H9 (cell line): ENCODE measurements around the gene NUP205. TPM values are rescaled to one million over a fixed set of nuclear protein-coding genes. Genes with fewer than 3 reads are reported as not detected.

Source experiments
- DNase-seq: peaks from one replicate; pipeline ENCODE4 v3.0.0-alpha.2; 2017
- H2AFZ ChIP-seq: one replicate; pipeline ENCODE4 v1.6.1; 2013; ENCODE audit warnings: mild to moderate bottlenecking, low read length, control low read depth, moderate library complexity
- H2AK5ac ChIP-seq: 2 replicates; pipeline ENCODE4 v1.6.1; 2013; ENCODE audit warnings: low read length, control low read depth, mixed read lengths; ENCODE audit not compliant: insufficient read length
- H2BK120ac ChIP-seq: one replicate; pipeline ENCODE4 v1.6.1; 2013; ENCODE audit warnings: low read depth, mild to moderate bottlenecking, low read length, control low read depth, inconsistent platforms; ENCODE audit not compliant: poor library complexity, severe bottlenecking
- H2BK12ac ChIP-seq: 2 replicates; pipeline ENCODE4 v1.6.1; 2013; ENCODE audit warnings: low read length, control low read depth, mixed read lengths, low read depth; ENCODE audit not compliant: insufficient read length
- H2BK15ac ChIP-seq: 2 replicates; pipeline ENCODE4 v1.6.1; 2013; ENCODE audit warnings: low read depth, low read length, control low read depth
- H2BK20ac ChIP-seq: one replicate; pipeline ENCODE4 v1.6.1; 2013; ENCODE audit warnings: low read depth, mild to moderate bottlenecking, low read length, control low read depth, inconsistent platforms; ENCODE audit not compliant: poor library complexity, severe bottlenecking
- H2BK5ac ChIP-seq: 2 replicates; pipeline ENCODE4 v1.6.1; 2013; ENCODE audit warnings: low read length, control low read depth, mixed read lengths; ENCODE audit not compliant: insufficient read length
- H3K14ac ChIP-seq: 2 replicates; pipeline ENCODE4 v1.6.1; 2013; ENCODE audit warnings: low read length, control low read depth; ENCODE audit not compliant: insufficient read depth
- H3K18ac ChIP-seq: 2 replicates; pipeline ENCODE4 v1.6.1; 2013; ENCODE audit warnings: low read depth, mild to moderate bottlenecking, mixed read lengths, low read length, control low read depth; ENCODE audit not compliant: insufficient read length
- H3K23ac ChIP-seq: 2 replicates; pipeline ENCODE4 v1.6.1; 2013; ENCODE audit warnings: low read length, control low read depth, mixed read lengths, low read depth; ENCODE audit not compliant: insufficient read length
- H3K23me2 ChIP-seq: 2 replicates; pipeline ENCODE4 v1.6.1; 2013; ENCODE audit warnings: low read depth, mild to moderate bottlenecking, mixed read lengths, low read length, control low read depth; ENCODE audit not compliant: insufficient read length, poor library complexity, severe bottlenecking
- H3K27ac ChIP-seq: 2 replicates; pipeline ENCODE4 v1.5.1; 2013; ENCODE audit warnings: low read length, control low read depth, mixed read lengths, low read depth; ENCODE audit not compliant: insufficient read length
- H3K27me3 ChIP-seq: 2 replicates; pipeline ENCODE4 v1.6.1; 2013; ENCODE audit warnings: low read length, control low read depth, inconsistent platforms; ENCODE audit not compliant: insufficient read depth
- H3K4ac ChIP-seq: 2 replicates; pipeline ENCODE4 v1.6.1; 2013; ENCODE audit warnings: low read depth, mild to moderate bottlenecking, control low read depth, inconsistent platforms, low read length, moderate library complexity
- H3K4me1 ChIP-seq: 2 replicates; pipeline ENCODE4 v1.6.1; 2013; ENCODE audit warnings: low read length, control low read depth, inconsistent platforms; ENCODE audit not compliant: insufficient read depth
- H3K4me2 ChIP-seq: 2 replicates; pipeline ENCODE4 v1.6.1; 2013; ENCODE audit warnings: low read length, control low read depth, mixed read lengths; ENCODE audit not compliant: insufficient read length, insufficient read depth
- H3K56ac ChIP-seq: 2 replicates; pipeline ENCODE4 v1.6.1; 2013; ENCODE audit warnings: low read depth, mild to moderate bottlenecking, mixed read lengths, low read length, control low read depth; ENCODE audit not compliant: insufficient read length
- H3K79me1 ChIP-seq: 2 replicates; pipeline ENCODE4 v1.6.1; 2013; ENCODE audit warnings: low read depth, mild to moderate bottlenecking, moderate library complexity, low read length, control low read depth, inconsistent platforms; ENCODE audit not compliant: insufficient read depth, poor library complexity, severe bottlenecking
- H3K79me2 ChIP-seq: 2 replicates; pipeline ENCODE4 v1.6.1; 2013; ENCODE audit warnings: low read length, control low read depth, inconsistent platforms; ENCODE audit not compliant: insufficient read depth
- H3K9ac ChIP-seq: 2 replicates; pipeline ENCODE4 v1.6.1; 2013; ENCODE audit warnings: low read length, control low read depth, mixed read lengths; ENCODE audit not compliant: insufficient read length; ENCODE audit errors: extremely low read depth
- H3K9me3 ChIP-seq: one replicate; pipeline ENCODE4 v1.6.1; 2013; ENCODE audit warnings: low read depth, low read length, inconsistent platforms; ENCODE audit not compliant: control insufficient read depth
- H3T11ph ChIP-seq: one replicate; pipeline ENCODE4 v1.6.1; 2013; ENCODE audit warnings: mild to moderate bottlenecking, low read length, control low read depth, inconsistent platforms
- H4K20me1 ChIP-seq: one replicate; pipeline ENCODE4 v1.6.1; 2013; ENCODE audit not compliant: control insufficient read depth, insufficient read length, insufficient read depth
- H4K5ac ChIP-seq: 2 replicates; pipeline ENCODE4 v1.6.1; 2013; ENCODE audit warnings: low read depth, mild to moderate bottlenecking, mixed read lengths, low read length, control low read depth; ENCODE audit not compliant: insufficient read length
- H4K8ac ChIP-seq: replicated peaks from 2 replicates; pipeline ENCODE4 v1.6.1; 2013; ENCODE audit warnings: low read length, control low read depth, mixed read lengths, low read depth; ENCODE audit not compliant: insufficient read length
- H4K91ac ChIP-seq: 2 replicates; pipeline ENCODE4 v1.6.1; 2013; ENCODE audit warnings: low read depth, mild to moderate bottlenecking, moderate library complexity, mixed read lengths, low read length, control low read depth; ENCODE audit not compliant: insufficient read length
- H3K27ac Mint-ChIP-seq, 3 experiments: 2 replicates in 2 of 3; 3 replicates in 1 of 3; pipeline ENCODE4 v1.8.0; 2020 to 2021; ENCODE audit warnings: mixed read lengths in 3 of 3, mild to moderate bottlenecking in 1 of 3, moderate library complexity in 1 of 3
- H3K27me3 Mint-ChIP-seq: 2 replicates; pipeline ENCODE4 v1.8.0; 2021; ENCODE audit warnings: low read depth, mild to moderate bottlenecking, moderate library complexity, mixed read lengths
- H3K36me3 Mint-ChIP-seq, 3 experiments: 2 replicates in 2 of 3; 3 replicates in 1 of 3; pipeline ENCODE4 v1.8.0; 2020 to 2021; ENCODE audit warnings: low read depth in 3 of 3, mixed read lengths in 3 of 3; ENCODE audit not compliant: insufficient read depth in 1 of 3
- H3K4me1 Mint-ChIP-seq, 2 experiments: 2 replicates each; pipeline ENCODE4 v1.8.0; 2020; ENCODE audit warnings: mixed read lengths in 2 of 2
- H3K4me3 Mint-ChIP-seq, 2 experiments: 2 replicates in 1 of 2; 3 replicates in 1 of 2; pipeline ENCODE4 v1.8.0; 2020 to 2021; ENCODE audit warnings: mild to moderate bottlenecking in 2 of 2, mixed read lengths in 2 of 2, moderate library complexity in 1 of 2
- H3K9me3 Mint-ChIP-seq, 2 experiments: 2 replicates in 1 of 2; 3 replicates in 1 of 2; pipeline ENCODE4 v1.8.0; 2020; ENCODE audit warnings: mild to moderate bottlenecking in 2 of 2, mixed read lengths in 2 of 2, moderate library complexity in 1 of 2
- CTCF ChIP-seq: fragments of 200-600 bp; sonication (generic); conservative IDR thresholded peaks from 3 replicates; pipeline ENCODE4 v1.8.0; 2021; ENCODE audit warnings: antibody characterized with exemption, mild to moderate bottlenecking
- WGBS: extraction: QIAGEN DNeasy Blood & Tissue Kit; methylation state at CpG from one replicate; pipeline ENCODE4 v1.1.7; 2013; ENCODE audit warnings: missing lambda C conversion rate, low lambda C conversion rate, mixed read lengths; ENCODE audit not compliant: insufficient read length; ENCODE audit errors: extremely low coverage; 5-methylcytosine and 5-hydroxymethylcytosine counted together
- total RNA-seq: library from RNA; stranded (reverse); gene quantifications from 2 replicates; pipeline ENCODE4 v1.2.1, GENCODE V29; 2021

The NUP205 gene
- total RNA-seq, 1 experiment from 2014 or later, result 158 TPM

- TF ChIP-seq CTCF, result no peak
- no peak overlapping the region for H3T11ph ChIP-seq
- no peak overlapping the region for H3K4me3 Mint-ChIP-seq
- no peak overlapping the region for H2AK5ac ChIP-seq
- DNase-seq, result no peak
- H3K23ac ChIP-seq, result no peak overlapping the region
- H3K27me3 Mint-ChIP-seq, result no peaks in the 10 kb centered on the region
- no peaks in the 10 kb centered on the region for H3K23me2 ChIP-seq
- H2BK15ac ChIP-seq, result no peak overlapping the region
- no peak overlapping the region for H4K5ac ChIP-seq
- no peaks in the 10 kb centered on the region for H3K36me3 Mint-ChIP-seq
- H4K91ac ChIP-seq, result no peak overlapping the region
- H3K14ac ChIP-seq, result no peak overlapping the region
- no peak overlapping the region for H3K27ac ChIP-seq
- H3K56ac ChIP-seq, result no peak overlapping the region
- H3K4me1 ChIP-seq, result no peaks in the 10 kb centered on the region
- H3K4me1 Mint-ChIP-seq, result peaks cover 0 to 3% of the 10 kb centered on the region in 2 experiments; a peak in 1 of 4 replicates
- no peaks in the 10 kb centered on the region for H3K9me3 ChIP-seq
- no peaks in the 10 kb centered on the region for H3K79me1 ChIP-seq
- no peak overlapping the region for H3K18ac ChIP-seq
- no peaks in the 10 kb centered on the region for H3K27me3 ChIP-seq
- no peaks in the 10 kb centered on the region for H4K20me1 ChIP-seq
- no peak overlapping the region for H2BK12ac ChIP-seq
- no peak overlapping the region for H2BK120ac ChIP-seq
- H2AFZ ChIP-seq, result no peak overlapping the region
- H3K79me2 ChIP-seq, result no peaks in the 10 kb centered on the region
- H3K27ac Mint-ChIP-seq, result no peak overlapping the region
- no peak overlapping the region for H3K4me2 ChIP-seq
- H2BK5ac ChIP-seq, result no peak overlapping the region
- no peak overlapping the region for H3K9ac ChIP-seq
- no peak overlapping the region for H3K4ac ChIP-seq
- H3K9me3 Mint-ChIP-seq, result no peaks in the 10 kb centered on the region
- WGBS, result no CpG with 5 or more reads among the region's 3 CpGs
- H2BK20ac ChIP-seq, result no peak overlapping the region
- H4K8ac ChIP-seq, result no peak overlapping the region
Observed at GRCh38 chr7:135517060-135517459, 40.7 kb upstream of the NUP205 start.
